GM12892 (cell line): ENCODE data around the gene GSK3A.

ENCODE experiments used
- POLR2A ChIP-seq: IDR thresholded peaks from 2 replicates; pipeline ENCODE4 v1.6.1; 2011; ENCODE audit warnings: low read depth, low read length, control low read depth
- TAF1 ChIP-seq: IDR thresholded peaks from 2 replicates; pipeline ENCODE4 v1.6.1; 2011; ENCODE audit warnings: low read depth, mild to moderate bottlenecking, control low read depth, low read length, borderline replicate concordance

GRCh38 chr19:42281146-42281826, 38.9 kb upstream of the GSK3A start:
- TF ChIP-seq TAF1 = no peak
- TF ChIP-seq POLR2A = no peak
